ENCODE data around the gene DIPK1B. TPM values are rescaled to one million over a fixed set of nuclear protein-coding genes. Genes with fewer than 3 reads are reported as not detected.
A peak's percentile ranks its signal among the peaks of the same experiment; 100 is the strongest.

Gene DIPK1B
- 1.5 and 1.6 TPM in 2 replicates for total RNA-seq (2014; rRNA removed; shearing (Covaris generic))

DNA sequence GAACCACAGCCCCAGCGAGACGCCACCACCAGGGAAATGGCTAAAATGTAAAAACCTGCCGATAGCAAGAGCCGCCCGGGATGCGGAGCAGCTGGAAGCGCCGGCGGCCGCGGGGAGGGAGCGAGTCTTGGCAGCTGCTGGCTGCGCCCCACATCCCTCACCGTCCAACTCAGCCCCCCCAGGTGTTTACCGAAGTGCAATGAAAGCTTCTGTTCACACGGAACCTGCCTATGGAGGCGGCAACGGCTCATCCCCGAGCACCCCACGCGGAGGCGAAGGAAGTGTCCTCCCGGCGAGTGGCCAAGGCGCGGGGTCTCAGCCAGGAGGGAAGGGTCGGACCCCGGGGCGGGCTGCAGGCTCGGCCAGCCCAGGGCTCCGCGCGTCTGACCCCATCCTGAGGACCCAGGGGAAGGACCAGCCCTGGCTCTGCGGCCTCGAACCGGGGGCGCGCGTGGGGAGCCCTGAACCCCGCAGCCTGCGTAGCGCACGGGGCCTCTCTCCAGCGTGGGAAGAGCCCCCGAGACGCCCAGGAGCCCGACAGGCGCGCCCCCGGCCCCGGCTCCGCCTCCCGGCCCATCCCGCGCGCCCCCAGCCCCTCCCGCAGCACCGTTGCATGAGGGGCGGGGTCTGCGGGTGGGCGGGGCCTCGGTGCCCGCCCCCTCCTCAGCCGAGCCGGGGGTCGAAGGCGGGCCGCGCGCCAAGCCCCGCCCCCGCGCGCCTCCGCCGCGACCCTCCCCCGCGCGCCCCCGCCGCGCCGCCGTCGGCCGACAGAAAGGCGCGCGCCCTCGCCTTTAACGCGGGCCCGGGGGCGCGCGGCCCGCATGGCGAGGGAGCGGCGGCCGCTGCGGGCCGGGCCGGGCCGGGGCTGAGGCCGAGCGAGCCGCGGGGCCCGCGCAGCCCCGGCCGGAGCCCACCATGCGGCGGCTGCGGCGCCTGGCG, at the start of gene DIPK1B:
Gene DIPK1B (plus strand): TSS at position 822 of the 939 bp plus-strand sequence. CDS start 94 bp downstream, at position 916.
- DNase-seq (ENCODE audit: low read depth): no peak

- no peak for DNase-seq (ENCODE audit: low read depth)
Measured at GRCh38 chr9:136662656-136663581, 49.5 kb upstream of the DIPK1B start, which contains the start of gene EGFL7. Gene EGFL7, plus strand, starts transcription at chr9:136662916. Its CDS starts 5,367 bp downstream, at chr9:136668283.

- no peak for DNase-seq (ENCODE audit: low read depth)
Measured at GRCh38 chr9:136664000-136664915, 48.1 kb upstream of the DIPK1B start.

- no peak for DNase-seq (ENCODE audit: low read depth)
Measured at GRCh38 chr9:136665111-136665703, 47.2 kb upstream of the DIPK1B start.

GRCh38 chr9:136665704-136666371, 46.5 kb upstream of the DIPK1B start:
- no peak for DNase-seq (ENCODE audit: low read depth)

DNA sequence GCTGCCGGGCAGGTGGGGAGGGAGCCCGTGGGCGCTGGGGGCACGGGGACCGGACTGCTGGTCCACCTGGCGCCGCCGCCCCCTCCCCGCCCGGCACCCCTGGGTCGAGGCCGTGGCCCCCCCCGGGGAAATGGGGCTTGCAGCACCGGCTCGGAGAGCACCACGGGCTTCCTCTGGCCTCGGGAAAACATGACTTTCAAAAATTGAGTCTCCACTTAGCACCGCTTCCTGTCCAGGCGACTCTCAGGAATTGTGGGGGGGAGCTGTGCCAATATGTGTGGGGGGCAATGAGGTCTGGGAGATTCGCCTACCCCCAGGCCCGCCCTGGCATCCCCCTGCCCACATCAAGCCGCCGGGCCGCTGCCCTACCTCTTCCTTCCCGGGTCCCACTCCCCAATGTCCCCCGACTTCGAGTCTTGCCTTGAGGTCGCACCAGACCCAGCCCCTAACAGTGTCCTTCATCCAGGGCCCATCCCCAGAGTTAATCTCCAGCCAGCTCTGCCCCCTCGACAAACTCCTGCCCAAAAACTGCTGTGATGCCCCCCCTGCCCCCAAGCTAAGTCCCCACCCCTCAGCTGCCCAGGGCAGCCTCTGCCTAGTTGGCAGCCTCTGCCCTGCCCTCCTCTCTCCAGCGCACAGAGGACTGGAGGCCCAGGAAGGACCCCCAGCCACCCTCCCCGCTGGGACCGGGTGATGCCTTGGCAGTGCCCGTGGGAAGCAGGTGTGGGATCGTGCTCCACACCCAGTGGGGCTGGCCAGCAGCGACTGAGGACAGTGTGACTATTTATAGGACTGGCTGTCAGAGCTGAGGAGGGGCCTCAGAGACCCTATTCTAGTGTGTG, 45.8 kb upstream of the DIPK1B start:
- DNase-seq (ENCODE audit: low read depth): peak; percentile 36

- DNase-seq (ENCODE audit: low read depth): no peak
Measured at GRCh38 chr9:136667214-136667939, 45.0 kb upstream of the DIPK1B start.

DNA sequence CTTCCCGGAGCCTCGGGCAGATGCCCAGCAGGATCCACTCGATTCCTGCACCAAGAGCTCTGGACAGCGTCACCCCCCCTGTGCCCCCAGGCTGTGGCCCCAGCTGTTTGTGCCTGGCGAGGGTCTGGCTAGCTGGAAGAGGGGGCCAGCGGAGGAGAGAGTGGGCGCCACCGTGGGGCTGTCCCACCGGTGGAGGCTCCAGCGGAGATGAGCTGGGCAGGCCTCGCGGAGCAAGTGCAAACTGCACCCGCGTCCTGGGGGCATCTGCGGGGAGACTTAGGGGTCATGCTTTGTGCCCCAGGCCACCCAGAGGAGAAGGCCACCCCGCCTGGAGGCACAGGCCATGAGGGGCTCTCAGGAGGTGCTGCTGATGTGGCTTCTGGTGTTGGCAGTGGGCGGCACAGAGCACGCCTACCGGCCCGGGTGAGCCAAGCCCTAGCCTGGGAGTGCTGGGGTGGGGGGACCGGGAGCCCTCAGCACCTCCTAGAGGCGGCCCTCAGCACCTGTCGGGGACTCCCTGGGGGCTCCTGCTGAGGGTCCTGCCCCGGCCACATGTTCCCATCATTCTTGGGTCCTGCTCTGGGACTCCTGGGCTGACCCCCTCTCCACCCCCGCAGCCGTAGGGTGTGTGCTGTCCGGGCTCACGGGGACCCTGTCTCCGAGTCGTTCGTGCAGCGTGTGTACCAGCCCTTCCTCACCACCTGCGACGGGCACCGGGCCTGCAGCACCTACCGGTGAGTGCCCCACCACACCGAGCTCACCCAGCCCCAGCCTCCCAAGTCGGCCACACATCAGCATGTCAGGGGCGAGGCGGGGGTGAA, 44.2 kb upstream of the DIPK1B start:
- DNase-seq (ENCODE audit: low read depth): no peak

DNA sequence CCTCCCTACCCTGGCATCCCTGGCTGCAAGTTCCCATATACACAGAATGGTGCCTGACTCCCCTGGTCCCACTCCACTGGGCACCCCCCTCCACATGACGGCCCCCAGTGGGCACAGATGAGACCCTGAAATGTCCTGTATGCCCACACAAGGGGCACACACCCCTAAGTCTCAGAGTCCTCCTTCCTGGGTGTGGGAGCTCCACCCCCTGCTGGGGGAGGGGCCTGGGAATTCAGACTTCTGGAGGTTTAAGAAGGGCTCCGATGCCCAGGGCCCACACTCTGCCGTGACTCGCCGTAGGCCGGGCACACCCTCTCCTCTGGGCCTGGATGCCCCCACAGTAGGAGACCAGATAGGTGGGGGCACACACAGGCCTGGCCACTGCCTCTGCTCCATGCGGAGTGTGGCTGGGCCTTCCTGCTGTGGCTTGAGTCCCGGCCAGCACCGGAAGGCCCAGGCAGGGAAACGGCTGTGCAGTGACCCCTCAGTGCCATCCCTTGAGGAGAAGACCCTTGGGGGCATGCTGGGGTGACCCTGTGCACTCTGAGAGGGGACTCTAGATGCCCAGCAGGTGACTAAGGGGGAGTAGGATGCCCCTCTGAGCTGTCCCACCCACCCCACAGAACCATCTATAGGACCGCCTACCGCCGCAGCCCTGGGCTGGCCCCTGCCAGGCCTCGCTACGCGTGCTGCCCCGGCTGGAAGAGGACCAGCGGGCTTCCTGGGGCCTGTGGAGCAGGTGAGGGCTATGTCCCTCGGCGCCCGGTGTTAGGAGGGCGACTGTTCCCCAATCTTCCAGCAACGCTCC, 43.2 kb upstream of the DIPK1B start:
- DNase-seq (ENCODE audit: low read depth): peak; percentile 32

- no peak for DNase-seq (ENCODE audit: low read depth)
Measured at GRCh38 chr9:136669791-136670464, 42.4 kb upstream of the DIPK1B start.

DNA sequence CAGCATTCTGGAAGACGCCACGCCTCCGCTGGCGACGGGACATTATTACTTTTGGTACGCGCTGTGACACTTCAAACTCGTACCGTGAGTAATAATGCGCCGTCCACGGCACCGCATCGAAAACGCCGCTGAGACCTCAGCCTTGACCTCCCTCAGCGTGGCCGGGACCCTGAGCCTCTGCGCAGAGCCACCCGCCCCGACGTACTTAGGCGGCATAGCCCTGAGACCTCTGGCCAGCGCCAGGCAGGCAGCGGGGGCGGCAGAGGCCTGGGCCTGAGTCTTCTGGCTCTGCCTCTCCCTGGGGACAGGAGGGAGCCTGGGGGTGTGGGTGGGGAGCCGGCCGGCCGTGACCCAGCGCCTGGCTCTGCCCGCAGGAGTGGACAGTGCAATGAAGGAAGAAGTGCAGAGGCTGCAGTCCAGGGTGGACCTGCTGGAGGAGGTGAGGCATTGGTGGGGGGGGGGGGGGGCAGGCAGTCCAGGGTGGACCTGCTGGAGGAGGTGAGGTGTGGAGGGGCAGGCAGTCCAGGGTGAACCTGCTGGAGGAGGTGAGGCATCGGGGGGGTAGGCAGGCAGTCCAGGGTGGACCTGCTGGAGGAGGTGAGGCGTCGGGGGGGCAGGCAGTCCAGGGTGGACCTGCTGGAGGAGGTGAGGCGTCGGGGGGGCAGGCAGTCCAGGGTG, 41.7 kb upstream of the DIPK1B start:
- no peak for DNase-seq (ENCODE audit: low read depth)

DNA sequence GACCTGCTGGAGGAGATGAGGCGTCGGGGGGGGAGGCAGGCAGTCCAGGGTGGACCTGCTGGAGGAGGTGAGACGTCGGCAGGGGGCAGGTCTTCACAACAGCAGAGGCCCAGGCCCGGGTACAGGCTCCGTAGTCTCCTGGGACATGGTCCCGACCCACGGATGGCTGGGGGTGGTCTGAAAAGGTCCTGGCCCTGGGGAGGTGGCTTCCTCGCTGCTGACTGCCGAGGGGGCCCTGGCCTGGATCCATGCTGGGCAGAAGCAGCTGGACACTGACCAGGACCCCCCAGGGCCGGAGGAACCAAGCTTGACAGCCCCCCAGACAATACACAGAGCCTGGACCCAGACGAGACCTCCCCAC, 41.1 kb upstream of the DIPK1B start:
- no peak for DNase-seq (ENCODE audit: low read depth)

- no peak for DNase-seq (ENCODE audit: low read depth)
Measured at GRCh38 chr9:136671646-136672430, 40.5 kb upstream of the DIPK1B start.

DNA sequence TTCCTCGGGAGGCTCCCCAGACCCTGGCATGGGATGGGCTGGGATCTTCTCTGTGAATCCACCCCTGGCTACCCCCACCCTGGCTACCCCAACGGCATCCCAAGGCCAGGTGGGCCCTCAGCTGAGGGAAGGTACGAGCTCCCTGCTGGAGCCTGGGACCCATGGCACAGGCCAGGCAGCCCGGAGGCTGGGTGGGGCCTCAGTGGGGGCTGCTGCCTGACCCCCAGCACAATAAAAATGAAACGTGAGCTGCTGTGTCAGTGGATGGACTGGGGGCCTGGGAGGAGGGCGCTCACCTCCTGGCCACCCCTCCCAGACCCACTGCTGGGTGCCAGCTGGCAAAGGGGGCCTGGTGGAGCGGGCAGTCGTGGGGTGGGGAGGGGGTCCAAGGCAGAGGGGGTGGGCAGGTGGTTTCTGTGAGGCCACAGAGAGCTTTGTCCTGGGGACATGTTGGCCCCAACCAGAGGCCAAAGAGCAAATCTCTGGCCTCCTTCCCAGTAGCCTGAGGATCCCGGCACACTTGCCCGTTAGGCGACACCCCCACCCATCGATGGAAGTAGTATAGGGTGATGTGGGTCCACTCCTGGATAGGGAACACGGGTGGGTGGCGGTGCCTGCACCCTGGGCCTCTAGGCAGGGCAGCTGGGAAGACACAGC, 39.8 kb upstream of the DIPK1B start:
- DNase-seq (ENCODE audit: low read depth): no peak

All from M059J (cell line).